Activated CD4-positive, alpha-beta T cell treated with anti-CD3 and anti-CD28 coated beads, Interleukin-2, amount 50 U/mL, for 48 hours (primary cell): Measurements from ENCODE around the gene ADAP1.
"Not testable (repeated sequence)": the region's sequence is repeated elsewhere in the genome, so short reads cannot be mapped to it uniquely, and the experiment has no call there.

ENCODE experiments used
- DNase-seq, 2 experiments: peaks; one replicate each; pipeline ENCODE4 v3.0.0-alpha.2; 2020

ADAP1 gene

GRCh38 chr7:875476-876076 is 78.9 kb downstream of the ADAP1 start:
- DNase-seq, result no peak

DNA sequence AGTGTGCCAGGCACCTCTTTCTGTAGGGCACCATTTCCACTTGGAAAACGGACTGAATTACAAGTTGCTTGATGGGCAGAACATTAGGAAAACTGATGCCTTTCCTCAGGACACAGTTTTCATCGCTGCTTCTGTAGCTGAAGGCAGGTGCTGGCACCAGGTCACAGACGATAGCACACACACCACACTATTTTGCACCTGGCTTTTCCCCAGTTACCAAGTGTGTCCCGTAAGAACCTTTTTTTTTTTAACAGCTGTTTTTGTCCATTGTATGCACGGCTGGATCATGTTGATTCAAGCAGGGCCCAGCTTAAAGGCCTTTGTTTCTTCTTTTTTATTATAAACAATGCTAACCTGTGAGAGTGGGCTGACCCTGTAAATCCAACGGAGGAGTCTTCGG is 79.4 kb downstream of the ADAP1 start:
- DNase-seq, result no peak

GRCh38 chr7:874031-874749 is 80.3 kb downstream of the ADAP1 start:
- no peak for DNase-seq

DNA sequence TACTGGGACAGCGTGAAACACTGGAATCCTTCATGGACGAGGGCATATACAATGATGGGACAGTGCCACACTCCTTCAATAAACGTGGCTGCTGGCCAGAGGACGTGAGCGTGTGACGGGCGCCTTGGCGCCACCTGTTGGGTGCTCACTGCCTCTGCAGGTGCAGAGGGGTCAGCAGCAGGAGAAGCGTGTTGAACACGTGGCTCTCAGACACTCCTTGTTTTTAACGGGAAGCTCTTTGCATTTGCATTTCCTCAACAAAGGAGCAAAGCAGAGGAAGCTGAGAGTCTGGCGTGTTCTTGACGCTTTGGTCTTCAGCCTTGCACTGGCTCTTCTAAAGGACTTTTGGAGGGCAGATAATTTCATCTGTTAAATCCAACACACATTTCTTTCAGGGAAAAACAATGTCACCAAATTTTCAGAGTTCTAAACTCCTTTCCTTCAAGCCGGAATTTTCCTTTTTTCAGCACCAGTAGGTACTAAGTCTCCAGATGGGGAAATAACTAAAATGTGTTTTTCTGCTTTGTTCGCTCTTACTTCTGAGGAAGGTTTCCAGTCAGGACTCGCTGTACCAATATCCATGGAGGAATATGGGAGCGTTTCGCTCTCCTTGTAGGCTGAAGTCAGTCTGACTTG is 81.0 kb downstream of the ADAP1 start:
- DNase-seq, result peak; percentile 69 to 76

DNA sequence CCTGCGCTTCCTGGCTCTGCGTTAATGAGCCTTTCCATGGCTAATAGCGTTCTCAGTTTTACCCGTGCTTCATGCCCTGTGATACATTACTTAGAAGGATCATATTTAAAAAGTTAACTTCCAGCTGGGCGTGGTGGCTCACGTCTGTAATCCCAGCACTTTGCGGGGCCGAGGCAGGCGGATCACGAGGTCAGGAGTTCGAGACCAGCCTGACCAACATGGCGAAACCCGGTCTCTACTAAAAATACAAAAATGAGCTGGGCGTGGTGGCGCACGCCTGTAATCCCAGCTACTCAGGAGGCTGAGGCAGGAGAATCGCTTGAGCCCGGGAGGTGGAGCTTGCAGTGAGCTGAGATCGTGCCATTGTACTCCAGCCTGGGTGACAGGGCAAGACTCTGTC is 81.8 kb downstream of the ADAP1 start:
- not testable (repeated sequence) for DNase-seq

DNA sequence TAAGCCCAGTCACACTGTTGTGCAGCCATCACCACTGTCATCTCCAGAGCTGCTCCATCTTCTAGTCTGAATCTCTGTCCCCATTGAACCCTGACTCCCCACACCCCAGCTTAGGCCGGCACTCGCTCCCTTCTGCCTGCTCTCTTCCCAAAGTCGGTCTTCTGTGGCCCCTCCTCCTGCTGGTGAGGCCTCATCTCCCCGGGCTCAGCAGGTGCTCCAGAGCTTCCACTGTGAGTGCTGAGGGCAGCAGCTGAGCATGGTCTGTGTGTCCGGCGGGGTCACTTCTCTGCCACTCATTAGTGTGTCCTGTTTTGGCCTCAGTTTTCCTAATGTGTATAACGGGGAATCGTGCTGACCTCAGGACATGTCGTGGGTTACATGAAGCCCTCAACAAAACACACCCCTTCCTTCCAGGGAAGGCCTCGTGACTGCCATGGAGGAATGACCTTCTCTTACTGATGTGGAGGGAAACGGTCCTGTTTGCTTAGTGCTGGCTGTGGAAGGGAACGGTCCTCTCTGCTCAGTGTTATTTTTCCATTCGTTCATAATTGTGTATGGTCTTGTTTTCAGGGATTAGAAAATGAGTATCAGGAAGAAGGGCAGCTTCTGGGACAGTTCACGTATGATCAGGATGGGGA is 82.5 kb downstream of the ADAP1 start:
- DNase-seq, result no peak

GRCh38 chr7:869348-869747 is 85.1 kb downstream of the ADAP1 start:
- no peak for DNase-seq

DNA sequence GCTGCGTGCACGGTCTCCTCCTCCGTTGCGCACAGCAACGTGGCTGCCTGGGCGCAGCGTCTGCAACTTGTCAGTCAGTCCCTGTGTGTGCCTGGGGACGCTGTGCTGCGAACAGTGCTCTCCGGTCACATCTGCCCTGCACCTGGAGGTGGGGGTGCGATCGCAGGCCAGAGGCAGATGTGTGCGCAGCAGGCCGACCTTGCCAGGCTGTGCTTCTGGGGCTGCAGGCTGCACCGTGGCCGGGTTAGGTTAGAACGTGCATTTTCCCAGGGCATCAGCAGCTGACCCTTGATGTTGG is 86.3 kb downstream of the ADAP1 start:
- no peak for DNase-seq

DNA sequence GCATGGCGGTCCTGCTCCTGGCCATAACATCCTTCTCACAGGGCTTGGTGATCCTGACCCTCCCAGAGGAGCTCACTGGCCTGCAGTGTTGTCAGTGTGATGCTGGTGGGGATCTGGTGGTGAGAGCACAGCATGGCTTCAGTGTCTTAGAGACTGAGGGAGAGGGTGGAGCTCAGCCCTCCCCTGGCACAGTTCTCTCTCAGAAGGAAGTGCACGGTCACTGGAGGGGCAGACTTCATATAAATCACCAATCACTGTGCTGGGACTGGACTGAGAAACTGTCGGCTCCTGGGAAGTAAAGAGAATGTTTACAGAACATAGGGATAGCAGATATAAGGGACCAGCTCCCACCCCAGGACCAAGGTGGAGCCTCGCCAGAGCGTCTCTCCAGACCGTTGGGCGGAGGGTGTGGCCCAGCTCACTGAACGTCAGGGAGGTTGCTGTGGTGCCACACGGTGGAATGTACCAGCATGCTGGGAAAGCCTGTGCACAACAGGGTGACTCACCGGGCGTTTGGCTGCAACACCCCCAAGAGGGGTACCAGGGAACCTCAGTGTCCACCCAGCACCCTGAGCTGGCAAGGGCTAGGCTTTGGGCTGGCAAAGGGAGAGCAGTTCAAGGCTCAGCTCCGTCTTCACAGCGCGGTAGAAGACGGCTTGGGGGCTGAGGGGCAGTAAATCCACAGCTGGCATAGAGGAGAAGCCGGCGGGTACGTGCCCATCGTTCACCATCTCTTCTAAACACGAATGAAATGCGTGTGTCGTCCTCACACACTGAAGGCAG is 86.9 kb downstream of the ADAP1 start:
- DNase-seq, result no peak

- DNase-seq, result no peak
Observed at GRCh38 chr7:867001-867405, 87.5 kb downstream of the ADAP1 start.

GRCh38 chr7:865921-866320 is 88.6 kb downstream of the ADAP1 start:
- no peak for DNase-seq

DNA sequence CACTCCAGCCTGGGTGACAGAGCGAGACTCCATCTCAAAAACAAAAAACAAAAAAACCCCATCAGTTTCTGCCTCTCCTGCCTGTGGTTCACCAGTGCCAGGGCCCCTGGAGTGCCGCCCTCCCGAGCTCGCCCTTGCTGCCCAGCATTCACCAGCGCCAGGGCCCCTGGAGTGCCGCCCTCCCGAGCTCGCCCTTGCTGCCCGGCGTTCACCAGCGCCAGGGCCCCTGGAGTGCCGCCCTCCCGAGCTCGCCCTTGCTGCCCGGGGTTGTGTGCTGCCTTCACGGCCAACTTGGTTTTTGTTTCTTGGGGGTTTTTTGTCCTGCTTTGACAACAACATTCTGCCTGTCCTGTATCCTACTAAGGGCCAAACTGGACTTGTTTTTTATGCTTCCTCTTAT is 91.4 kb downstream of the ADAP1 start:
- DNase-seq, result no peak

DNA sequence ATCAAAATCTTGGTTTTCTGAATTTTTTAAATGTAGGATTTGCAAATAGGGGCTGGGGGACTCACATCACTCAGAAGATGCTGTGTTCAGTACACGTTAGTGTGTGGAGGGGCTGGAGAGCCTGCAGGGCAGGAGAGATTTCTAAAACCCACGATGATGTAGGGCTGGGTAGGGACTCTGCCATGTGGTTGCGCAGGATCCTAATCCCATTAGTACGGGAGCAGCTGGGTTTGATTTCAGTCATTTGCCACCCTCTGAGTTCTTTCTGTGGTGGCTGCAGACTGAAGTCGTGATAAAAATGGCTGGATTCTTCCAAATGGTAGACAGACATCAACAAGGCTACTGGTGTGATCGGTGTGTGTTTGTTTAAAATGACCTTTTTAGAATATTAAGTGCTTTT is 92.3 kb downstream of the ADAP1 start:
- no peak for DNase-seq

GRCh38 chr7:861222-861621 is 93.3 kb downstream of the ADAP1 start:
- DNase-seq, result no peak

DNA sequence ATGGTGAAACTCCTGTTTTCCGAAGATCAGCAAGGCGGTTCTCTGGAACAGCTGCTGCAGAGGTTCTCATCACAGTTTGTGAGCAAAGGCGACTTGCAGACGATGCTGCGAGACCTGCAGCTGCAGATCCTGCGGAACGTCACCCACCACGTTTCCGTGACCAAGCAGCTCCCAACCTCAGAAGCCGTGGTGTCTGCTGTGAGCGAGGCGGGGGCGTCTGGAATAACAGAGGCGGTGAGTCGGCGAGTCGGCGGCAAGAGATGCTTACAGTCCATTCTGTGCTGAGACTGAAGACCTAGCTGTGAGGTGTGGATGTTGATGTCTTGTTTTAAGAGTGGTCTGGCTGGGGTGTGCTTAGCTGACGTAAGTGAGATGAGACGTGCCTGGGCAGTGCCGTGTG is 94.3 kb downstream of the ADAP1 start:
- DNase-seq, result no peak

DNA sequence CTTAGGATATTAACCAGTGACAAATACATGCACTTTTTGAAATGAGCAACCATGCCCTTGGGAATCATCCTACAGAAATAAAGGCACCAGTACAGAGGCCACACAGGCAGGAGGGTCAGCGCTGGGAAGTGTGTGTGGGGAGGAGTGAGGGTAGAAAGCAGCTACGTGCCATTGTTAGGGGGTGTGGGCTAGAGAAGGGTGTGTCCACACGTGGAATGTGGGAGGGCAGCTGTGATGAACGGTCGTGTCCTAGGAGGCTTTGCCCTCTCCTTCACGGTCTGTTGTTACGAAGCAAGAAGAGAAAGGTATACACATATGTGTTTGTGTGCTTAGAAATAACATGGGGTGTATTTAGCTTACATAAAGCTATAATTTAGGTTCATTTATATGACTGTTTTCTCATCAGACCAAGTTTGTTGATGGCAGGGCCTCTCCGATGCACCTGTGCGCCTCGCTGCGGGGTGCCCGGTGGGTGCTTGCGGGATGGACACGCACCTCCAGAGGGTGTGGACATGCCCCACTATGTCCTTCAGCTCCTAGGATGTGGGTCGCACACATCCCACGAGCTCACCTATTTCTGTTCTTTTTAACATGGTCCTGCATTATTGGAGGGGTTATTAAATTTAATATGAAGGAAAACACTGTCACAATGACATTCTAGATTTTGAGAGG is 95.0 kb downstream of the ADAP1 start:
- DNase-seq, result no peak

DNA sequence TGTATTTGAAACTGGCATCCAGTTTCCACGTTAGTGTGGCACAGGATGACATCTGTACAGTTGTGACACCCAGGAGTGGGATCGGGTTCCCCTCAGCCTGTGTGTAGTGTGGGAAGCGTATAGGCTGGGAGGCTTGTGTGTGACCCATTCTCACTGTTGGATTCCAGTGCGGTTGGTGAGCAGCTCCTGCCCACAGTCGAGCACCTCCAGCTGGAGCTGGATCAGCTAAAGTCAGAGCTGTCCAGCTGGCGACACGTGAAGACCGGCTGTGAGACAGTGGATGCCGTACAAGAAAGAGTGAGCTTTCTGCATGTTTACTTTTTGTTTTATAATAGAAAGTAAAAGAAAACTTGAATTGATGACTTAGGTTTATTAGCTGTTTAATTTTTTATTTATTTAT is 96.8 kb downstream of the ADAP1 start:
- DNase-seq, result no peak

- DNase-seq, result no peak
Observed at GRCh38 chr7:856444-857095, 97.9 kb downstream of the ADAP1 start.

DNA sequence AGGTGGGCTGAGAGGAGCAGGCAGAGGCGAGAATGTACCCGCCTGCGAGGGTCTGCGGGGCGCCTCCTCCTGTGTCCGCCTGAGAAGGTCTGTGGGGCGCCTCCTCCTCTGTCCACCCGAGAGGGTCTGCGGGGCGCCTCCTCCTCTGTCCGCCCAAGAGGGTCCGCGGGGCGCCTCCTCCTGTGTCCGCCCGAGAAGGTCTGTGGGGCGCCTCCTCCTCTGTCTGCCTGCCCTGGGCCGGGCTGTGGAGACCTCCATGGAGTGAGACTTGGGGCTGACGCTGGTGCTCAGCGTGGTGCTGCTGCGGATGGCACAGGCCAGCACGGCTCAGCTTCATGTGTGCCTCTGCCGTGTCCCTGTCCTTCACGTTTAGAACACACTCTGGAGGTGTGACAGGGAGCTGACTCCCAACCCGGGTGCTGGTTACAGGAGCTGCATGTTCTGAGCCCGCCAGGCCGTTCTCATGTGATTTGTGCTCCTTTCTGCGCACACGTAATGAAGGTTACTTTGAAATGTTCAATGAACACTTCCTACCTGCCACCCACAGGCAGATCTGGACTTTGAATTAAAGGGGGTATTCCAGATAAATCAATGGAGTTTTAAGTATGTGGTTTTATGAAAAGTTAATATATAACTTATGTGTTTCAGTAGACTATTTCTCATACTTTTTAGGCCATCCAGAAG is 98.7 kb downstream of the ADAP1 start:
- DNase-seq, result no peak

DNA sequence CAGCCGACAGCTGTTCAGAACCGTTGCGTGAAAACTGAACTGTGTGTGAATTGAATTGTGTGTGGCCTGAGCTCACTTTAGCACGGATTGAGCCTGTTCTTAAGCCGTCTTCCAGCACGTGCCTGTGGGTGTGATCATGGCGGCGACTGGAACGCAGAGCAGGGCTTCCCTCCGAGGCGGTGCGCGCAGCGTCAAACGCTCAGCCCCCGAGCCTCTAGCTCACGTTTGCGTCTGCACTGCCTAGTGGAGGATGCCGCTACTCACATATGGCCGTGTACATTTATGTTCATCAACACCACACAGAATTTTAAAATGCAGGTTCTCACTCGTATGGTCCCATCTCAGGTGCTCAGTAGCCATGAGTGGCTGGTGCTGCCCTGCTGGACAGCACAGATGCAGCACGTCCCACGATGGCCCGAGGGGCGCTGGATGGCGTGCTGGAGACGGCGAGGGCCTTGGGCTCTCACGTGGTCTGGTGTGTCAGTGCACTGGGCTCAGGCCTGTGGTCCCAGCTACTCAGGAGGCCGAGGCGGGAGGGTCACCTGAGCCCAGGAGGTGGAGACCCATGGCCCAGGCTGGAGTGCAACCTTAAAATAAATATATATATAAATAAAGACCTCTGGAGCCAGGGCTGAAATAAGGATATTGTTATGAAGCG is 100.2 kb downstream of the ADAP1 start:
- no peak for DNase-seq
